ENCODE measurements around the gene GSC2. TPM values are rescaled to one million over a fixed set of nuclear protein-coding genes. Genes with fewer than 3 reads are reported as not detected.

The GSC2 gene
- total RNA-seq, 1 donor from 2014 or later = not detected

- Mint-ChIP-seq H3K4me3 (ENCODE audit: unreplicated experiment) (no peak overlapping the region), H3K27me3 (ENCODE audit: low read depth, unreplicated experiment) (no peaks in the 10 kb centered on the region)
- no peak for FAIRE-seq
These were observed 32.5 kb upstream of the GSC2 start for GRCh38 chr22:19182472-19183157.

GRCh38 chr22:19181786-19182471, 31.8 kb upstream of the GSC2 start:
- no peak overlapping the region for H3K4me2 ChIP-seq (ENCODE audit: low read length)
- no peaks in the 10 kb centered on the region for H3K36me3 ChIP-seq (ENCODE audit: insufficient read depth, low read length)
- H3K9ac ChIP-seq (ENCODE audit: low read length) = no peak overlapping the region
- DNase-seq (ENCODE audit: low read depth) (no peak), FAIRE-seq (no peak)
- H3K27ac Mint-ChIP-seq (ENCODE audit: unreplicated experiment) = peak overlapping the region; percentile 81
- H3K27me3 ChIP-seq (ENCODE audit: insufficient read depth, low read length) = no peaks in the 10 kb centered on the region
- H3K4me1 Mint-ChIP-seq (ENCODE audit: low read depth, unreplicated experiment) = peaks cover 12% of the 10 kb centered on the region
- H3K9me3 ChIP-seq (ENCODE audit: insufficient read depth, low read depth, low read length) = no peaks in the 10 kb centered on the region
- peak overlapping the region; percentile 37 for H3K4me3 Mint-ChIP-seq (ENCODE audit: unreplicated experiment)
- H3K79me2 ChIP-seq (ENCODE audit: insufficient read depth, low read length) = peaks cover 13% of the 10 kb centered on the region
- peaks cover 18% of the 10 kb centered on the region for H3K4me1 ChIP-seq (ENCODE audit: insufficient read depth, low read length)
- H4K20me1 ChIP-seq (ENCODE audit: insufficient read depth, low read length) = peaks cover 7% of the 10 kb centered on the region
- H3K36me3 Mint-ChIP-seq (ENCODE audit: low read depth, unreplicated experiment) = peaks cover 17% of the 10 kb centered on the region
- TF ChIP-seq EZH2 (IDR thresholded peaks at IDR 0.05; ENCODE audit: insufficient read depth, low read length) (no peak), CTCF (IDR thresholded peaks at IDR 0.05; ENCODE audit: insufficient read depth, low read depth, low read length) (no peak)
- H3K9me3 Mint-ChIP-seq (ENCODE audit: unreplicated experiment) = no peaks in the 10 kb centered on the region
- no peak overlapping the region for H3K27ac ChIP-seq (ENCODE audit: low read depth, low read length)
- H2AFZ ChIP-seq (ENCODE audit: low read depth, low read length) = no peak overlapping the region
- H3K4me3 ChIP-seq (ENCODE audit: insufficient read depth, low read depth, low read length) = no peak overlapping the region
- H3K27me3 Mint-ChIP-seq (ENCODE audit: low read depth, unreplicated experiment) = no peaks in the 10 kb centered on the region

More at GRCh38 chr22:19182472-19183157, 32.5 kb upstream of the GSC2 start:
- Histone ChIP-seq H3K4me1 (ENCODE audit: insufficient read depth, low read length) (peaks cover 11% of the 10 kb centered on the region), H3K9me3 (ENCODE audit: insufficient read depth, low read depth, low read length) (no peaks in the 10 kb centered on the region), H3K79me2 (ENCODE audit: insufficient read depth, low read length) (peaks cover 6% of the 10 kb centered on the region), H3K4me3 (ENCODE audit: insufficient read depth, low read depth, low read length) (no peak overlapping the region), H4K20me1 (ENCODE audit: insufficient read depth, low read length) (peaks cover under 1% of the 10 kb centered on the region), H2AFZ (ENCODE audit: low read depth, low read length) (no peak overlapping the region), H3K9ac (ENCODE audit: low read length) (no peak overlapping the region), H3K4me2 (ENCODE audit: low read length) (no peak overlapping the region), H3K36me3 (ENCODE audit: insufficient read depth, low read length) (no peaks in the 10 kb centered on the region), H3K27me3 (ENCODE audit: insufficient read depth, low read length) (no peaks in the 10 kb centered on the region), H3K27ac (ENCODE audit: low read depth, low read length) (no peak overlapping the region)
- Mint-ChIP-seq H3K9me3 (ENCODE audit: unreplicated experiment) (no peaks in the 10 kb centered on the region), H3K4me1 (ENCODE audit: low read depth, unreplicated experiment) (peaks cover 10% of the 10 kb centered on the region), H3K27ac (ENCODE audit: unreplicated experiment) (no peak overlapping the region), H3K36me3 (ENCODE audit: low read depth, unreplicated experiment) (peaks cover 21% of the 10 kb centered on the region)
- TF ChIP-seq CTCF (IDR thresholded peaks at IDR 0.05; ENCODE audit: insufficient read depth, low read depth, low read length) (no peak), EZH2 (IDR thresholded peaks at IDR 0.05; ENCODE audit: insufficient read depth, low read length) (no peak)
- no peak for DNase-seq (ENCODE audit: low read depth)
